ENCODE measurements around the gene PUS7. TPM values are rescaled to one million over a fixed set of nuclear protein-coding genes. Genes with fewer than 3 reads are reported as not detected.

PUS7 gene
- total and polyA plus RNA-seq, 2 donors from 2014 or later: 2.6 to 10.6 TPM

- H3K9me3 ChIP-seq (ENCODE audit: control insufficient read depth in 2 of 3, insufficient read depth in 1 of 3, low read length in 3 of 3): no peaks in the 10 kb centered on the region
- peaks cover 4 to 29% (median 4%) of the 10 kb centered on the region in 3 donors for H3K36me3 ChIP-seq (ENCODE audit: control insufficient read depth in 2 of 3, insufficient read depth in 3 of 3, low read length in 3 of 3)
- DNase-seq: no peak
- intact Hi-C loops (cut with DNase I): no loop called here
- no peak overlapping the region for H3K4me3 ChIP-seq (ENCODE audit: low read length in 3 of 3)
- H3K27me3 ChIP-seq (ENCODE audit: control insufficient read depth, insufficient read depth, low read length): no peaks in the 10 kb centered on the region
- no peak for FAIRE-seq
- TF ChIP-seq CTCF (IDR thresholded peaks at IDR 0.05; ENCODE audit: borderline replicate concordance, extremely low read depth, insufficient read depth): no peak
- no peak overlapping the region for H3K27ac ChIP-seq (ENCODE audit: low read depth in 2 of 2, low read length in 2 of 2)
- no peak overlapping the region for H3K9ac ChIP-seq (ENCODE audit: low read length in 3 of 3)
- H3K4me1 ChIP-seq (ENCODE audit: control insufficient read depth in 2 of 3, insufficient read depth in 2 of 3, low read depth in 1 of 3, low read length in 3 of 3): no peaks in the 10 kb centered on the region
Observed at GRCh38 chr7:105565190-105565589, 43.1 kb upstream of the PUS7 start.

- intact Hi-C loops (cut with DNase I): no loop called here
- no peak overlapping the region for H3K4me3 ChIP-seq (ENCODE audit: low read length in 3 of 3)
- FAIRE-seq: no peak
Observed at GRCh38 chr7:105559926-105560325, 37.9 kb upstream of the PUS7 start.

GRCh38 chr7:105538339-105538738, 16.3 kb upstream of the PUS7 start:
- H3K36me3 ChIP-seq (ENCODE audit: control insufficient read depth in 2 of 3, insufficient read depth in 3 of 3, low read length in 3 of 3): peaks cover 0 to 31% (median 11%) of the 10 kb centered on the region in 3 donors
- H3K4me3 ChIP-seq (ENCODE audit: low read length in 3 of 3): no peak overlapping the region
- no peaks in the 10 kb centered on the region for H3K27me3 ChIP-seq (ENCODE audit: control insufficient read depth, insufficient read depth, low read length)
- no peak overlapping the region for H3K27ac ChIP-seq (ENCODE audit: low read depth in 2 of 2, low read length in 2 of 2)
- H3K9me3 ChIP-seq (ENCODE audit: control insufficient read depth in 2 of 3, insufficient read depth in 1 of 3, low read length in 3 of 3): no peaks in the 10 kb centered on the region
- peaks cover 0 to 5% (median 2%) of the 10 kb centered on the region in 3 donors for H3K4me1 ChIP-seq (ENCODE audit: control insufficient read depth in 2 of 3, insufficient read depth in 2 of 3, low read depth in 1 of 3, low read length in 3 of 3)
- H3K9ac ChIP-seq (ENCODE audit: low read length in 3 of 3): no peak overlapping the region
- intact Hi-C loops (cut with DNase I): no loop called here
- DNase-seq (no peak), FAIRE-seq (no peak)
- TF ChIP-seq CTCF (IDR thresholded peaks at IDR 0.05; ENCODE audit: borderline replicate concordance, extremely low read depth, insufficient read depth): no peak

More at GRCh38 chr7:105559926-105560325, 37.9 kb upstream of the PUS7 start:
- no peaks in the 10 kb centered on the region for H3K4me1 ChIP-seq (ENCODE audit: control insufficient read depth in 2 of 3, insufficient read depth in 2 of 3, low read depth in 1 of 3, low read length in 3 of 3)
- H3K9me3 ChIP-seq (ENCODE audit: control insufficient read depth in 2 of 3, insufficient read depth in 1 of 3, low read length in 3 of 3): no peaks in the 10 kb centered on the region
- peaks cover 4 to 20% (median 5%) of the 10 kb centered on the region in 3 donors for H3K36me3 ChIP-seq (ENCODE audit: control insufficient read depth in 2 of 3, insufficient read depth in 3 of 3, low read length in 3 of 3)
- no peak for TF ChIP-seq CTCF (IDR thresholded peaks at IDR 0.05; ENCODE audit: borderline replicate concordance, extremely low read depth, insufficient read depth)
- H3K27ac ChIP-seq (ENCODE audit: low read depth in 2 of 2, low read length in 2 of 2): no peak overlapping the region
- DNase-seq: no peak
- no peak overlapping the region for H3K9ac ChIP-seq (ENCODE audit: low read length in 3 of 3)
- no peaks in the 10 kb centered on the region for H3K27me3 ChIP-seq (ENCODE audit: control insufficient read depth, insufficient read depth, low read length)

Measured in kidney (tissue), 14 donors.